HCT116 (cell line): ENCODE measurements around the gene TEAD1. TPM values are rescaled to one million over a fixed set of nuclear protein-coding genes. Genes with fewer than 3 reads are reported as not detected.

Experiments
- ATAC-seq: fragments of 200-7000 bp; cut with Tn5 transposase; 2 replicates; pipeline ENCODE4 v1.9.1; 2020; ENCODE audit warnings: mild to moderate bottlenecking, moderate library complexity
- BruUV-seq: library from RNA; stranded (reverse); fragments of 400-500 nt; replicated peaks from 2 replicates; lab custom pipeline; 2021; lab: Mats Ljungman, UMichigan
- CTCF ChIA-PET: fragments of 300-600 bp; sonication (Branson Sonifier 250); formaldehyde crosslinking; loops from one replicate; lab custom pipeline; 2021; ENCODE audit warnings: antibody characterized with exemption; lab: Charles Lee
- POLR2A ChIA-PET: fragments of 300-600, 350-600 bp; sonication (Branson Sonifier 250); formaldehyde crosslinking; loops from one replicate; lab custom pipeline; 2021; ENCODE audit warnings: antibody characterized with exemption; lab: Charles Lee
- RAD21 ChIA-PET, 2 experiments: fragments of 300-600 bp; sonication (Branson Sonifier 250); formaldehyde crosslinking; loops; one replicate each; lab custom pipeline; 2023; ENCODE audit warnings: low total read pairs in 2 of 2; ENCODE audit not compliant: uncharacterized antibody in 2 of 2, unreplicated experiment in 2 of 2, low non-redundant PET in 1 of 2; lab: Charles Lee
- DNase-seq: peaks from one replicate; pipeline ENCODE4 v3.0.0-alpha.2; 2010; ENCODE audit warnings: low read depth, low spot score
- H2AFZ ChIP-seq: fragments of 200-600 bp; shearing (Covaris generic), sonication (generic); 2 replicates; pipeline ENCODE4 v1.6.1; 2017; ENCODE audit warnings: low read depth, mixed run types, mixed read lengths, antibody characterized with exemption, low read length; ENCODE audit not compliant: poor library complexity, severe bottlenecking
- H3K27ac ChIP-seq: 2 replicates; pipeline ENCODE4 v1.5.1; 2012; ENCODE audit warnings: low read depth, low read length
- H3K27me3 ChIP-seq: fragments of 200-600 bp; sonication (generic); 2 replicates; pipeline ENCODE4 v1.6.1; 2016; ENCODE audit warnings: mixed run types, low read length, mixed read lengths; ENCODE audit not compliant: insufficient read depth
- H3K36me3 ChIP-seq, 2 experiments: fragments of 200-500 bp in 1 of 2; fragments of 200-600 bp in 1 of 2; sonication (Bioruptor generic) in 1 of 2; sonication (generic) in 1 of 2; 2 replicates each; pipeline versions ENCODE4 v1.5.1 to v1.6.1; 2014 to 2016; ENCODE audit warnings: low read length in 2 of 2, inconsistent platforms in 1 of 2, mixed read lengths in 1 of 2, mixed run types in 1 of 2; ENCODE audit not compliant: insufficient read depth in 2 of 2, control insufficient read depth in 1 of 2
- H3K4me1 ChIP-seq, 2 experiments: fragments of 200-600 bp in 1 of 2; sonication (generic) in 1 of 2; 2 replicates each; pipeline versions ENCODE4 v1.5.1 to v1.6.1; 2012 to 2017; ENCODE audit warnings: low read length in 2 of 2, inconsistent platforms in 1 of 2, mild to moderate bottlenecking in 1 of 2, mixed read lengths in 1 of 2, mixed run types in 1 of 2, moderate library complexity in 1 of 2; ENCODE audit not compliant: insufficient read depth in 2 of 2, control insufficient read depth in 1 of 2
- H3K4me2 ChIP-seq: fragments of 200-600 bp; sonication (generic); 2 replicates; pipeline ENCODE4 v1.6.1; 2017; ENCODE audit warnings: mixed run types, low read length, mixed read lengths
- H3K4me3 ChIP-seq, 2 experiments: fragments of 200-600 bp in 1 of 2; sonication (generic) in 1 of 2; replicated peaks in 1 of 2; 2 replicates each; pipeline ENCODE4 v1.5.1; 2011 to 2016; ENCODE audit warnings: low read length in 2 of 2, control low read depth in 1 of 2, low read depth in 1 of 2, mild to moderate bottlenecking in 1 of 2, mixed read lengths in 1 of 2, mixed run types in 1 of 2
- H3K79me2 ChIP-seq: fragments of 200-600 bp; sonication (generic); 2 replicates; pipeline ENCODE4 v1.6.1; 2017; ENCODE audit warnings: mild to moderate bottlenecking, mixed run types, low read length, moderate library complexity, mixed read lengths; ENCODE audit not compliant: insufficient read depth
- H3K9ac ChIP-seq: fragments of 200-600 bp; sonication (generic); 2 replicates; pipeline ENCODE4 v1.6.1; 2016; ENCODE audit warnings: low read length, mixed read lengths
- H3K9me2 ChIP-seq: fragments of 200-600 bp; sonication (generic), shearing (Covaris generic); 2 replicates; pipeline ENCODE4 v1.6.1; 2017; ENCODE audit warnings: mixed run types, mild to moderate bottlenecking, moderate library complexity; ENCODE audit not compliant: insufficient read depth
- H3K9me3 ChIP-seq, 2 experiments: fragments of 200-500 bp in 1 of 2; fragments of 200-600 bp in 1 of 2; sonication (Bioruptor generic) in 1 of 2; sonication (generic) in 1 of 2; 2 replicates each; pipeline ENCODE4 v1.6.1; 2014 to 2017; ENCODE audit warnings: low read length in 2 of 2, mixed read lengths in 2 of 2, inconsistent platforms in 1 of 2, low read depth in 1 of 2, mild to moderate bottlenecking in 1 of 2, mixed run types in 1 of 2, moderate library complexity in 1 of 2; ENCODE audit not compliant: control insufficient read depth in 1 of 2, insufficient read depth in 1 of 2
- H4K20me1 ChIP-seq: fragments of 200-600 bp; sonication (generic), shearing (Covaris generic); 2 replicates; pipeline ENCODE4 v1.6.1; 2017; ENCODE audit warnings: mixed run types, mild to moderate bottlenecking, moderate library complexity; ENCODE audit not compliant: insufficient read depth
- RAD21 ChIP-seq: IDR thresholded peaks from 2 replicates; pipeline ENCODE4 v1.6.1; 2012; ENCODE audit warnings: low read depth, mild to moderate bottlenecking
- intact Hi-C: fragments of 100-400 bp; cut with micrococcal nuclease; formaldehyde crosslinking; loops from 2 replicates; pipeline ENCODE4 v1.10.0; 2022
- total RNA-seq: library from RNA; stranded (reverse); gene quantifications from one replicate; pipeline ENCODE4 v1.2.1, GENCODE V29; 2021; ENCODE audit not compliant: unreplicated experiment
- TF ChIP-seq, protein P1 (sequence below): IDR thresholded peaks from 2 replicates; pipeline ENCODE4 v1.6.1; 2012; ENCODE audit warnings: low read depth
- TF ChIP-seq, protein P2 (sequence below), 3 experiments: fragments of 200-600 bp in 1 of 3; sonication (generic) in 1 of 3; IDR thresholded peaks in 2 of 3; conservative IDR thresholded peaks in 1 of 3; 2 replicates each; pipeline ENCODE4 v1.5.1; 2012 to 2017; ENCODE audit warnings: low read depth in 2 of 3, low read length in 2 of 3, antibody characterized with exemption in 1 of 3, borderline replicate concordance in 1 of 3, control low read depth in 1 of 3, mild to moderate bottlenecking in 1 of 3, mixed read lengths in 1 of 3, mixed run types in 1 of 3, moderate library complexity in 1 of 3; ENCODE audit not compliant: insufficient read depth in 1 of 3

The TEAD1 gene
- total RNA-seq, 1 experiment from 2014 or later: 103 TPM

DNA sequence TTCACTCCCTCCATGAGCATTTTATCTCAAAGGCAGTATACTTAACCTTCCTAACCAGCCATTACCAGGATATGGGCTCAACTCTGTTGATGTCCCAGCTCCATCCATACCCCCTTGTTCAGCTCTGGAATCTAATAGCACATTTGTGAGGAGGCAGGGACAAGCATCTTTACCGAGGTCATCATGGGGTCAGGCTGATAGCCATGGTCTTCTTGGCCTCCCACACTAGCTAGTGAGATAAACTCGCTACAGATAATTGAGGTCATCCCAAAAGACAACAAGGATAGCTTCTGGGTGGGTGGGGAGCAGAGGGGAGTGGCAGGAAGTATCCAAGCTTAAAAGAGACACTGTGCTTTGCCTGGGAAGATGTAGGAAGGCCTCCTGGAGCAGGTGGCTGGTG lies 193.3 kb downstream of the TEAD1 start:
- H3K9me3 ChIP-seq: no peaks in the 10 kb centered on the region
- no peak overlapping the region for H3K4me2 ChIP-seq
- no peak for DNase-seq
- POLR2A ChIA-PET: no interaction called here
- H3K9ac ChIP-seq: no peak overlapping the region
- no peak overlapping the region for H3K27ac ChIP-seq
- no peak overlapping the region for H3K4me3 ChIP-seq
- H3K4me1 ChIP-seq: peaks cover 0 to 6% of the 10 kb centered on the region in 2 experiments; a peak in 1 of 4 replicates
- intact Hi-C loops: no loop called here
- H3K36me3 ChIP-seq: no peaks in the 10 kb centered on the region
- BruUV-seq: no TSS peak
- H3K27me3 ChIP-seq: no peaks in the 10 kb centered on the region
- TF ChIP-seq, protein P1, sequence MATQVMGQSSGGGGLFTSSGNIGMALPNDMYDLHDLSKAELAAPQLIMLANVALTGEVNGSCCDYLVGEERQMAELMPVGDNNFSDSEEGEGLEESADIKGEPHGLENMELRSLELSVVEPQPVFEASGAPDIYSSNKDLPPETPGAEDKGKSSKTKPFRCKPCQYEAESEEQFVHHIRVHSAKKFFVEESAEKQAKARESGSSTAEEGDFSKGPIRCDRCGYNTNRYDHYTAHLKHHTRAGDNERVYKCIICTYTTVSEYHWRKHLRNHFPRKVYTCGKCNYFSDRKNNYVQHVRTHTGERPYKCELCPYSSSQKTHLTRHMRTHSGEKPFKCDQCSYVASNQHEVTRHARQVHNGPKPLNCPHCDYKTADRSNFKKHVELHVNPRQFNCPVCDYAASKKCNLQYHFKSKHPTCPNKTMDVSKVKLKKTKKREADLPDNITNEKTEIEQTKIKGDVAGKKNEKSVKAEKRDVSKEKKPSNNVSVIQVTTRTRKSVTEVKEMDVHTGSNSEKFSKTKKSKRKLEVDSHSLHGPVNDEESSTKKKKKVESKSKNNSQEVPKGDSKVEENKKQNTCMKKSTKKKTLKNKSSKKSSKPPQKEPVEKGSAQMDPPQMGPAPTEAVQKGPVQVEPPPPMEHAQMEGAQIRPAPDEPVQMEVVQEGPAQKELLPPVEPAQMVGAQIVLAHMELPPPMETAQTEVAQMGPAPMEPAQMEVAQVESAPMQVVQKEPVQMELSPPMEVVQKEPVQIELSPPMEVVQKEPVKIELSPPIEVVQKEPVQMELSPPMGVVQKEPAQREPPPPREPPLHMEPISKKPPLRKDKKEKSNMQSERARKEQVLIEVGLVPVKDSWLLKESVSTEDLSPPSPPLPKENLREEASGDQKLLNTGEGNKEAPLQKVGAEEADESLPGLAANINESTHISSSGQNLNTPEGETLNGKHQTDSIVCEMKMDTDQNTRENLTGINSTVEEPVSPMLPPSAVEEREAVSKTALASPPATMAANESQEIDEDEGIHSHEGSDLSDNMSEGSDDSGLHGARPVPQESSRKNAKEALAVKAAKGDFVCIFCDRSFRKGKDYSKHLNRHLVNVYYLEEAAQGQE: no peak
- no peak overlapping the region for H2AFZ ChIP-seq
- CTCF ChIA-PET: no interaction called here
- H4K20me1 ChIP-seq: no peaks in the 10 kb centered on the region
- peaks cover 3% of the 10 kb centered on the region; the same call in 1 of the 2 replicates for H3K79me2 ChIP-seq
- no peaks in the 10 kb centered on the region for H3K9me2 ChIP-seq
- no peak for ATAC-seq
- RAD21 ChIA-PET: no interaction called here

DNA sequence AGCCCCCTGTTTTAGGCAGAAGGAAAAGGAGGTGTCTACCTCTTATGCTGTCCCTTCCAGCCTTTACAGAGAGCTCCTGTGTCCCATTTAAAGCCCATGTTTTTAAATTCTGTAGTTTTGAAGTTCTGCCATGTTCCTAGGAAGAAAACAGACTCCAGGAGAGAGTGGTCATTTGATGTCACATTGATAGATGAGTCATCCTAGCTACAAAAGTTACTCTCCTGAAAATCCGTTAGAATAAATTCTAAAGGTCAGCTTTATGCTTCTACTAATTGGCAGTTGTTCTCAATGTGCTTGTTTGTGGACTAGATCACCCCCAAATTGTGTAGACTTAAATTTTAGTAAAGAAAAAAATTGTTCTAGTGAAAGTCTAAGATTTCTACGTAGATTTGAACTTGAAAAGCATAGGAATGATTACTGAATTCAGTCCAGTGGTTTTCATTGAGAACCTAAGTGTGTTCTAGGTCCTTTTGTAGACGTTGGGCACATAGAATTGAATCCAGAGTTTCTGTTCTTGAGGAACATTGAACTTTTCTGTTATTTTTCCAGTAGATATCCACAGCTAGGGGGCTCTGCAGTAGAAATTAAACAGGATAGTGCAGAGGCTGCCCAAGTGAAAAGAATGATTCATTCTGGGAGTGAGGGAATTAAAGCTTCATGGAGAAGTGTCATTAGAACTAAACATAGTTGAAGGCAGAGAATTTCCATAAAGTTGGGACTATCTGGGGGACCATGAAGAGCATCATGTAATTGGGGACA lies 194.3 kb downstream of the TEAD1 start:
- ChIA-PET RAD21 (no interaction called here), CTCF (interaction anchor here (1.4 kb wide), 1 partner anchor 269 kb away, joined by 3 read pairs; no protein-coding TSS in a partner anchor), POLR2A (no interaction called here)
- Histone ChIP-seq H2AFZ (no peak overlapping the region), H3K4me3 (no peak overlapping the region), H3K4me1 (peaks cover 0 to 6% of the 10 kb centered on the region in 2 experiments; a peak in 1 of 4 replicates), H3K9ac (no peak overlapping the region), H3K9me2 (no peaks in the 10 kb centered on the region), H3K4me2 (no peak overlapping the region), H3K27ac (no peak overlapping the region), H3K36me3 (no peaks in the 10 kb centered on the region), H4K20me1 (no peaks in the 10 kb centered on the region), H3K79me2 (peaks cover 3% of the 10 kb centered on the region; the same call in 1 of the 2 replicates), H3K27me3 (no peaks in the 10 kb centered on the region), H3K9me3 (no peaks in the 10 kb centered on the region)
- no TSS peak for BruUV-seq
- TF ChIP-seq, protein P1: no peak
- TF ChIP-seq RAD21: 0 out of 2 replicates have a peak, but pooled peaks have one; percentile 7
- TF ChIP-seq, protein P2, sequence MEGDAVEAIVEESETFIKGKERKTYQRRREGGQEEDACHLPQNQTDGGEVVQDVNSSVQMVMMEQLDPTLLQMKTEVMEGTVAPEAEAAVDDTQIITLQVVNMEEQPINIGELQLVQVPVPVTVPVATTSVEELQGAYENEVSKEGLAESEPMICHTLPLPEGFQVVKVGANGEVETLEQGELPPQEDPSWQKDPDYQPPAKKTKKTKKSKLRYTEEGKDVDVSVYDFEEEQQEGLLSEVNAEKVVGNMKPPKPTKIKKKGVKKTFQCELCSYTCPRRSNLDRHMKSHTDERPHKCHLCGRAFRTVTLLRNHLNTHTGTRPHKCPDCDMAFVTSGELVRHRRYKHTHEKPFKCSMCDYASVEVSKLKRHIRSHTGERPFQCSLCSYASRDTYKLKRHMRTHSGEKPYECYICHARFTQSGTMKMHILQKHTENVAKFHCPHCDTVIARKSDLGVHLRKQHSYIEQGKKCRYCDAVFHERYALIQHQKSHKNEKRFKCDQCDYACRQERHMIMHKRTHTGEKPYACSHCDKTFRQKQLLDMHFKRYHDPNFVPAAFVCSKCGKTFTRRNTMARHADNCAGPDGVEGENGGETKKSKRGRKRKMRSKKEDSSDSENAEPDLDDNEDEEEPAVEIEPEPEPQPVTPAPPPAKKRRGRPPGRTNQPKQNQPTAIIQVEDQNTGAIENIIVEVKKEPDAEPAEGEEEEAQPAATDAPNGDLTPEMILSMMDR (IDR thresholded peaks at IDR 0.05 in 2 of 3, conservative IDR thresholded peaks at IDR 0.05 in 1 of 3; ENCODE audit: borderline replicate concordance in 1 of 3, insufficient read depth in 1 of 3, low read depth in 2 of 3, low read length in 2 of 3): peak; percentile 21 to 43 (median 32); a peak in 4 of 6 replicates
- intact Hi-C loops: no loop called here
- no peak for DNase-seq
- ATAC-seq: peak; percentile 57
